GM18507 (cell line): ENCODE measurements around the gene CHIC2.
A peak's percentile ranks its signal among the peaks of the same experiment; 100 is the strongest.

ENCODE experiments used
- DNase-seq: peaks from one replicate; pipeline ENCODE4 v3.0.0; 2011; ENCODE audit warnings: low read depth; ENCODE audit not compliant: insufficient read length; ENCODE audit errors: extremely low spot score
- FAIRE-seq: peaks from 2 replicates; lab custom pipeline; 2011; peaks lifted over from hg19 to GRCh38; lab: Jason Lieb, UNC

Gene CHIC2

GRCh38 chr4:54017308-54017707 lies 47.1 kb downstream of the CHIC2 start:
- DNase-seq (no peak), FAIRE-seq (no peak)

DNA sequence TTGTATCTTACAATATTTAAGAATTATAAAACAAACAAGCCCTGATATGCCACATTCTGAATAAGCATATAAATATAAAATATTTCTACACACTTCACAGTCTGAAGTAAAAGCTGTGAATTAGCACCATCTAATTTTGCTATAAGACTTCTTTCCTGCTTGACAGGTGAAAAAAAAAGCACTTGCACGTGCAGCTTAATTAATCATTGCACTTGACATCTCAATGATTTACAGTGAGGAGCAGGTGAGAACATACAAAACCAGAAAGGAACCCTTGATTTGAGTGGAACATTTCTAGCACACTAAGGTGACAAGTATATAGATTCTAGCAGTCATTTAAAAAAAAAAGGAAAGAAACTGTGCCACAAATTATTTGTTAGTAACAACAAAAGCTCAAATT lies 47.9 kb downstream of the CHIC2 start:
- DNase-seq (no peak), FAIRE-seq (no peak)

GRCh38 chr4:54015423-54016030 lies 48.9 kb downstream of the CHIC2 start:
- DNase-seq: no peak
- FAIRE-seq: no peak

DNA sequence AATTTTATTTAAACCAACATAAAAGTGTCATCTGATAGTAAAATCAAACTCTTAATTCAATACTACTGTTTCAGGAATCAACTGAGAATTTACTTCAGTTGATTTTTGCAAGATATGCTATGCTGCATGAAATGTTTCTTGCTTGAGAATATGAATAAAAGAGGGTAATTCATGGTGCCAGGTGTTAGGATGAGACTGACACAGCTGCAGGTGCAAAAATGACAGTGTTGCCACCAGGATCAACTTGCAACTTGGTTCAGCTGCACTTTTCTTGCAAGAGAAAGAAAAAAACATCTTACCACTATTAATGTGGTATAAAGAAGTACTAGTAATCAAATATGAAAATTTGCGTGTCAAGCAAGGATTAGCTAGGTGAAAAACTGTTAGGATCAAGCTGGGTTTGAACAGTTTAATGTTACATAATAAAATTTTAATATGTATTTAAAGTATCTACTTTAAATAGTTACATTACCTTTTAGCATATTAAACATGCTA lies 49.7 kb downstream of the CHIC2 start:
- DNase-seq (no peak), FAIRE-seq (no peak)

- DNase-seq (no peak), FAIRE-seq (no peak)
Observed at GRCh38 chr4:54011201-54011600, 53.2 kb downstream of the CHIC2 start.

DNA sequence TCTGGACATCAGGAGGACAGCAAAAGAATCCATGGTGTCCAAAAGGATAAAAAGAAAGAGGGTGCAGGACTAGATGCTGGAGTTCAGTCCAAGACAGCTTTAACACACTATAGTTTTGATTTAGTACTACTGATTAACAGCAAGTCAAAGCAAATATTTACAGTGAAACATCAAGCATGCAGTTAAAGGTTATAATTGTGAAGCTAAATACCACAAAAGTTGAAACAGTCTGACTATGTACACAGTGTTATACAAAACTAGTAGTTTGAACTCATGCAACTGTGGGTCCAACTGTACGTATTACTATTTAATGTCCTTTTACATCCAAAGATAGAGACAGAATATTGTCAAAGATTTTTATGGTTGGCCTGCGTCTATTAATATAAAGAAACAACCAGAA lies 57.6 kb downstream of the CHIC2 start:
- FAIRE-seq (no peak), DNase-seq (no peak)

DNA sequence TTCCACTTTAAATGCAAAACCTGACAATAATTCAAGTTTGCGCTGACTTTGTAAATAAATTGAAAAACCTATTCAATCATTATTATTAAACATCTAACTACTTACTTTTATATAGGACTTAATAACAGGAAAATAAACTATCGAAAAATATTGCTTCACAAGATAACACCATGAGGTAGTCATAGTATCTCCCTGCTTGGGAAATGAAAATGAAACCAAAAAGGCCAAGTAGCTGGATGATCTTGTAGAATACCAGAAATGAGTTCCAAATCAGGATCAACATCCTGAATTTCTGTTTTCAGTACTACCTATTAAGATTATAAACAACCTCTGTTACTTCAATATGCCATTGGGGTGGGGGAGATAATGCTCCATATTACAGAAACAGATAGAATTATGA lies 58.9 kb downstream of the CHIC2 start:
- peak; percentile 56 for FAIRE-seq
- no peak for DNase-seq

DNA sequence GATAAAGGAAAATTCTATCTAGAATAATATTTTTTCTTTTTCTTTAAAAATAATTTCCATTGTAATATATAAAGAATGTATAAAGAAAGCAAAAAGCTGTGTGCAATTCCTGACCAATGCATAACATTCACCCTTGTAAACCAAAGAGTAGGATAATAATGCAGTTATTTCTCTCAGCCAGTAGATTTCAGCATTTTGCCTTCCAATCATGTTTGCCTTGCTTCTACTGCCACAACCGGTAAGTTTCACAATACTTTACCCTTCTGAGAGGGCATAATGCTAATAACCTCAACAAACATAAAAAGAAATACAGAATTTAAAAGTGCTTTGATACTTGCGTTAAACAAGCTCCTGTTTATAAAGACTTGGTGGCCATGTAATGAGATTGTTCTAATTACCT lies 59.9 kb downstream of the CHIC2 start:
- DNase-seq: no peak
- no peak for FAIRE-seq

GRCh38 chr4:54001668-54002365 lies 62.6 kb downstream of the CHIC2 start:
- DNase-seq (no peak), FAIRE-seq (no peak)

DNA sequence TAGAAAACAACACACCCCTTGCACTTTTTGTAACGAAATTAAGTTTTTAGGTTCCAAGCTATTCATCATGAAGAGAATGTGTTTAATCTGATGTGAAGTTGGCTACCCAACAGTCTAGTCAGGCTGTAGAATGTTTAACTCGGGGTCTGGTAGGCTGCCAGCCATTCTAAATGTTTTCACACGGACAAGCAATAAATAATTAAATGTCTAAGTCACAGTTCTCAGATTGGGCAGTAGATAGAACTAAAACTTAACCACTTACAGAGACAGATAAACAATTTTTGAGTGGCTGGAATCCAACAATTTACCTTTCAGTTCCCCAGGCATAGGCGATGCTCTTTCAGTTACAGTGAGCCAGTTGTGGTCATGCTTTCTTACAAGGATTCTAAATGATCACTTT lies 66.5 kb downstream of the CHIC2 start:
- no peak for FAIRE-seq
- no peak for DNase-seq

DNA sequence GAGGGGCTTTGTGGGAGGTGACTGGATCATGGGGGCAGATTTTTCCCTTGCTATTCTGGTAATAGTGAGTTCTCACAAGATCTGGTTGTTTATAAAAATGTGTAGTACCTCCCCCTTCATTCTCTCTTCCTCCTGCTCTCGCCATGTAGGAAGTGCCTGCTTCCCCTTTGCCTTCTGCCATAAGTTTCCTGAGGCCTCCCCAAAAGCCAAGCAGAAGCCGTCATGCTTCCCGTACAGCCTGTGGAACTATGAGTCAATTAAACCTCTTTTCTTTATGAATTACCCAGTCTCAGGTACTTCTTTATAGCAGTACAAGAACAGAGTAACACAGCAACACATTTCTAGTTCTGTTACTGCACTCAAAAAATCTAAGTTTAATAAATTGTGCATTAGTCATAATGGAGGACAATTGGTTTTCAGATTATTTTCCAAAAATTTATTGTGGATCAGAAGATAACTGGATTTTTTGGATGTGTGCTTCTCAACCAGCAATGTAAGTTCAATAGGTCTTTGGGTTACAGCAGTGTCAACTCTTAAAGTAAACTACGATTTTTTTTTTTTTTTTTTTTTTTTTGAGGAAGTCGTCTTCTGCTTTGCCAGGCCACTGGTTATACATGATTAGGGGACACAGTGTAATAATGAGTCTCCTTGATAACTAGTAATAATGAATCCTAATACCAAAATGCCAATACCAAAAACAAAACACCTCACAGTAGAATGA lies 69.9 kb downstream of the CHIC2 start:
- no peak for DNase-seq
- no peak for FAIRE-seq

- no peak for FAIRE-seq
- DNase-seq: no peak
Observed at GRCh38 chr4:53992785-53993184, 71.6 kb downstream of the CHIC2 start.

DNA sequence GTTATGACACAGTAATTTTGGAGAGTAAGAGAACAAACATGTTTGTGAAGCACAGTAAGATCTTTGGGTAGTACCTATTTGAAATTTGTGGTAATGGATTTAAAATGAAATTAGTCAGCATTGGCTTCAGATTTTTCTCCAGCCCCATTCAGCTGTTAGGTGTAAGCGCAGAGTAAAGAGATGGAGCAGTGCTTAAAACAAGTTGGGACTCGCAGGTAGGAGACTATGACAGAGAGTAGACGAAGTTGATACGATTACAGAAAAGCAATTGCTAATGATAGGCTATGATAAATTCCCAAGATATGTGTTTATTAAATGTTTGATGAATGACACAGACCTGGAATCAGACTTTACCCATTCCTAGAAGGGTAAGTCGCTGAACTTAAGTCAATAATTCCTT lies 72.6 kb downstream of the CHIC2 start:
- FAIRE-seq: no peak
- DNase-seq: no peak

- DNase-seq (no peak), FAIRE-seq (no peak)
Observed at GRCh38 chr4:53990641-53991040, 73.8 kb downstream of the CHIC2 start.

DNA sequence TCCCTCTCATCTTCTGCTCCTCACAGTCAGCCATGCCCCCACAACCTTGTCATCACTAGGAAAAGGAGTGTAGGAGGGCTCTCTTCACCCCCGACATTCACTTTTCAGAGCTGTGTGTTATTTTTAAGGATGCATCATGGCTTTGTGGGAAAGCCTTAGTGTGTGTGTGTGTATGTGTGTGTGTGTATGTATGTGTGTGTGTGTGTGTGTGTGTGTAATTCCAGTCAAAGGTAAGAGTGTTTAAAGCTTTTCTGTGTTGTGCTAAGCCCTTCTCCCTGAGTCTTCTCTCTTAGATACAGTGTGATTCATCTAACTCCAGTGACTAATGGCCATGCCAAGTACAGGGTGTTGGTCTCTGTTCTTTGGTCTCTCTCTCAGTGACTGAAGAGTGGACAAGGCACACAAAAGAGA lies 76.6 kb downstream of the CHIC2 start:
- FAIRE-seq (no peak), DNase-seq (no peak)

GRCh38 chr4:53986062-53986461 lies 78.3 kb downstream of the CHIC2 start:
- DNase-seq: no peak
- FAIRE-seq: no peak

DNA sequence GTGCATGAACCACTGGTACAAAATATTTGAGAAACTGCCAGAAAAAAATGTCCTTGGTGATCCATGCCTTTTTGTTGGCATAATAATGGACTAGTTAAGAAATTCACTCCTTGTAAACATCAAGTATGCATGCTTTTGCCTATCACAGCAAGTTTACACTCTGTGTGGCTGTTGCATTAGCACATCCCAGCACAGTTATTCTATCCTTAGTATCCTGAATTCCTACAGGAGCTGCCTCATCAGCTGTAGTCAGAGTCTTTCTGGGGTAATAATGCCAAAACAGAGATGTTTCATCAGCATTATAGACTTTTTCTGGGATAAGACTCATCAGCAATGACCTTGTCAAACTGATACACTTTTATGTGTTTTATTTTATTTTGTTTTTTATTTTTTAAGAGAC lies 82.8 kb downstream of the CHIC2 start:
- DNase-seq: no peak
- FAIRE-seq: no peak

- DNase-seq (no peak), FAIRE-seq (no peak)
Observed at GRCh38 chr4:53981066-53981465, 83.3 kb downstream of the CHIC2 start.

DNA sequence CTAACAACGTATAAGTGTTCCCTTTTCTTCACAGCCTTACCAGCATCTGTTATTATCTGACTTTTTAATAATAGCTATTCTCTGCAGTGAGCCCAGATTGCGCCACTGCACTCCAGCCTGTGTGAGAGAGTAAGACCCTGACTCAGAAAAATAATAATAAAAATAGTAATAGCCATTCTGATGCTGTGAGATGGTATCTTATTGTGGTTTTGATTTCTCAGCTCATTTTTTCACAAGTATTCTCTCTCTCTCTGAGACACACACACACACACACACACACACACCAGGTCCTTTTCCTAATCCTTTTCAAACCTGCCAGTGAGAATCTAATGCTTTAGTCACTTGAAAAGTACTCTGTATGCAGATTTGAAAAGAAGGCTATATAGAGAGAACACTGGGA lies 89.8 kb downstream of the CHIC2 start:
- no peak for DNase-seq
- FAIRE-seq: no peak

GRCh38 chr4:53967986-53968385 lies 96.4 kb downstream of the CHIC2 start:
- FAIRE-seq (no peak), DNase-seq (no peak)

- no peak for FAIRE-seq
- DNase-seq: no peak
Observed at GRCh38 chr4:53963781-53964180, 100.6 kb downstream of the CHIC2 start.
